Ramos (cell line): ENCODE results near the gene KLHL11.

Experiments
- in situ Hi-C: fragments of 300-500 bp; cut with MboI; formaldehyde crosslinking; loops from one replicate; pipeline ENCODE4 v1.14.3; 2022; ENCODE audit warnings: low sequenced_read_pairs; ENCODE audit not compliant: unreplicated experiment

KLHL11 gene

DNA sequence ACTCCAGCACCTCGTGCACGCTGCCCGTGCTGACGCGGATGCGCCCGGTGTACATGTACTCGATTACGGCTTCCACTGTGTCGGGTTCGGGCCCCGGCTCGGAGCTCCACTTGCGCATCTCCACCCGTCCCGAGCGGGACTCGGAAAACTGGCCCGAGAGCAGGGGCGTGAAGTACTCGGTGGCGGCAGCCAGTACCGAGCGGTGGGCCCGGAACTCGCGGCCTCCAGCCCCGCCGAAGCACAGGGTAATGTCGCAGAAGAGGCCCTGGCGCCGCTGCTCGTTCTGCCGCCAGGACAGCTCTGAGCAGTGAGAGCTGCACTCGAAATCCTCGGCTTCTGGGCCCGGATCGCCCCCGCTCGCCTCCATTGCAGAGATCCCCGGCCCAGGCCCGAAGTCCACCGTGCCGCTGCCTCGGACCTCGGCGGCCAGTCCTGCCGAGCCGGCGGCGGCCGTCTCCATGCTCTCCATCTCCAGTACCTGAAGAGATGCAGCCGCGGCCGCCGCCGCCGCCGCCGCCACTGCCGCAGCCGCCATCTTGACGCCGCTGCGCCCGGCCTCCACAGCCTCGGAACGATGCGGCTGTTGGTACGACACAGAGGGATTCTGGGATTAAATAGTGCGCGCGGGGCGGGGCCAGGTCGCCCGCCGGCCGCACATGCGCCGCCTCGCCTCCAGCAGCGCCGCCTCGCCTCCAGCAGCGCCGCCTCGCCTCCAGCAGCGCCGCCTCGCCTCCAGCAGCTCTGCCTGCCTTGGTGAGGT, at the start of gene KLHL11:
Gene KLHL11 (minus strand): TSS at position 588 of the 760 bp plus-strand sequence. CDS start 53 bp downstream, at position 535.
- in situ Hi-C loops = no loop called here

DNA sequence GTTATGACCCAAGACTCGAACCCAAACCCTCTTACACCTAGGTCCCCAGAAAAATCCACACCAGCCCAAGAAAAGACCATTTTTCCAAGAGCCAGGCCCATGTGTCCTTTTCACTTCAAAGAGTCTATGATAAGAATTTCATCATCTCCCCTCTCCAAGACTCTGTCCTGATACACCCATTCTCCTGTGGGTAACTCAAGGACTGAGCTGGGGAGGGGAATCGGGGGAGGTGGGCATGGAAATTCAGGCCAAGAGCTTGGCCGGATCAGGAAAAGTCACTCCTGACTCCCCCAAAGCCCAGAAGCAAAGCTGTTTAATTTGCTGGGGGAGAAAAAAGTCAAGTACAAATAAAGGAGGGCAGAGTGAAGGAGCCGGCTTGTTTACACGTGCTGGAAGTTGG, 49.8 kb upstream of the KLHL11 start:
- in situ Hi-C loops = no loop called here

- in situ Hi-C loops = no loop called here
Measured at GRCh38 chr17:41914358-41914766, 49.1 kb upstream of the KLHL11 start.

- in situ Hi-C loops = no loop called here
Measured at GRCh38 chr17:41913798-41914197, 48.6 kb upstream of the KLHL11 start.

DNA sequence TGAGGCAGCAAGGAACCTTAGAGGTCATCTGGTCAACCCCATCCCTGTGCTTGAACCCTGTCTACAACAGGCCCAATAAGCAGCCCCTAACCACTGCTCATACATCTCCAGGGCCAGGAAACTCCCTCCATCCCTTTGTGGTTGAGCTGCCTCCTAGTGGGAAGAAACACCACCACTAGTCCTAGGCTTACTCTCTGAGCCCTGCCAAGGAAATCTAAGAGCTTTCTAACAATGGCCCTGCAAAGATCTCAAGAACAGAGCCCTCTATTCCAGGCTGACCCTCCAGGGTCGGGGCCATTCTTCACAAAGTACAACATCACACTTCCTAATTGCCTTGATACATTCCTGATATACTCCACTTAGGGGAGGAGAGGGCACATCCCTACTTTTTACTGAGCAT, 47.7 kb upstream of the KLHL11 start:
- in situ Hi-C loops = no loop called here

DNA sequence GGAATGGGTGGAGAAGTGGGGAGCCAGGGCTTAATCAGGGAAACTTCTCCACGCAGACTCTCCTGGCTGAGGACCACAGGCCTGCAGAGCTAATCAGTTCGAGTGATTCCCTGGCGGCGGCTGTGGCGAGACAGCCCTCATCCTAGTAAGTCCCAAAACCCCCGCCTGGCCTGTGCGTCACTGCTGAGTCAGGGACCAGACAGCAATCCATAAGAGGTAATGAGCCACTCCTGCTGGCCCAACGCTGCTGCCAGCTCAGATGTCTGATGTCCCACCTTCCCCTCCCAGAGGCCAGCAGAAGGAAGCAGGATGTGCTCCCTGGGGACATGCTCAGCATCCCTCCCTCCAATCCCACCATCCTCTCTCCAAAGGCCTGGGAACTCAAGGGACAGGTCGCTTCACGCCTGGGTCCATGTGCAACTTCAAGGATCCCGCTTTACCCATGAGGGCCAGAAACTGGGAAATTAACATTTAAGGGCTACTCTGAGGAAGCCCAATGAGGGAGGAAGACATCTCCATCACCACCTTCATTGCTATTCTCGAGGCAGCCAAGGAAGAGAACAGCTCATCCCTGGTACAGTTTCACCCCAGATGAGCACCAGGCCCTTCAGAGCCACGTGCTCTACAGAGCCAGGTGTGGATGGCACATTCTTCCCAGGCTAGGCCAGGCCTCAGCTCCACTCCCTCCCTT, 45.6 kb upstream of the KLHL11 start:
- in situ Hi-C loops = no loop called here

DNA sequence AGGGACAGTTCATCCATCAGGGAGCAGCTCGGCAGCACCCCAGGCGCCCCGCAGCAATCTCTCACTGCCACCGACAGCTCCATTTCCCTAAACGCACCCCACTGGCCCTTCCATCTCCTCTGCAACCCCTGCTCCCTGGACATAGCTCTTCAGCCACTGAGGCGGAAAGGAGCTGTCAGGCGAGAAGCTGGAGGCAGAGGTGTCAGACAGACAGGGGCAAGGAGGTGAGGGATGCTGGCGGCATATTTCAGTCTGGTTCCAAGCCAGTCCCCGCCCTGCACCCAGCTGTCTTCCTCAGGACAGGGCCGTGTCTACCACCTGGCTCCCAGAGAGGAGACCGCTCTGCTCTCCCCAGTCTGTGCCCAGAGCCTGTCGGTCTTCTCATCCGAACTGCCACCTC, 43.9 kb upstream of the KLHL11 start:
- in situ Hi-C loops = no loop called here

GRCh38 chr17:41907633-41908539, 42.7 kb upstream of the KLHL11 start:
- in situ Hi-C loops = no loop called here

DNA sequence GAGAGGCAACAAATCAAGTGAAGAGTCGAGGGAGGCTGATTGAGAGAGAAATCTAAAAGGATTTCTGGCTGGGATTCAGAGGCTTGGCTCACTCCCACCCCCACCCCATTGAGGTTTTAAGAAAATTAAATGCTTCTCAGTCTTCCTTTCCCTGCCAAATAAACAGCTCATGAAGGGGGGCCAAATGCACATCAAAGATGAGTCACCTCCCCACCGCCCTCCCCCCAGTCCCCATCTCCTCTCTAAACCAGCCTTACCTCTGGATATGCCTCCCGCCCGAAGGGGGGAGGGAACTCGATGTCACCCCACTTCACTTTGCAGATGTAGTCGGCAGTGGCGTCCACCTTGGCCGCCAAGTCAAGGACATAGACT, 41.9 kb upstream of the KLHL11 start:
- in situ Hi-C loops = no loop called here

DNA sequence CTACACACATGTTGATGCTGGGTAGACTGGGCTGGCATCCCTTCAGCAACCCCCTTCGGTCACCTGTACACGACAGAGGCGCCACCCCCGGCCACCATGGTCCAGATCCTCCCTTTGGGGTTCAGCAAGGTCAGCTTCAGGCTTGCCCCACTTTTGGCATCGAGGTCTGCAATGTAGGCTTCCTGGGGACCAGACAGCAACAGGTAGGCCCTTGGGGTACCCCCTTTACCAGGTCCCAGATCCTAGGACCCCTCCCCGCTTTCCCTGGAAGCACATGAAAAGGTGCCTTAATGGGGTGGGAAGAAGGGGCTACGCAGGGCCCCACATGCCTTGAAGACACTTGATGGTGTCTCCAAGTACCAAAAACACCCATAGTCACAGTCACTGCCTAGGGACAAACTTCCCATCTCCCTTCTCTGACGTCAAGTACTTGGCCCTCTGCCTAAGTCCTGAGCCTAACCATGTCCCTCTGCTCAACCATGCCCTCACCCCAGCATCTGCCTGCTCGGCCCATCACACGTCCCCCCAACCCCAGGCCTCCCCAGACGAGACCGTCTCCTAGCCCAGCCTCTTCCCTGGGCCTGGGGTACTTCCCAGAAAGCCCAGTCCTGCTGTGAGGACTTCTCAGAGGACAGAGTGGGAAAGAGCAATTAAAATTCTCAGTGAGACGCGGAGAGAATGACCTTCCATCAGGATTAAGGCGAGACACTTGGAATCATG, 41.4 kb upstream of the KLHL11 start:
- in situ Hi-C loops = no loop called here

GRCh38 chr17:41905172-41905571, 39.9 kb upstream of the KLHL11 start:
- in situ Hi-C loops = no loop called here

- in situ Hi-C loops = no loop called here
Measured at GRCh38 chr17:41904242-41904841, 39.1 kb upstream of the KLHL11 start.

DNA sequence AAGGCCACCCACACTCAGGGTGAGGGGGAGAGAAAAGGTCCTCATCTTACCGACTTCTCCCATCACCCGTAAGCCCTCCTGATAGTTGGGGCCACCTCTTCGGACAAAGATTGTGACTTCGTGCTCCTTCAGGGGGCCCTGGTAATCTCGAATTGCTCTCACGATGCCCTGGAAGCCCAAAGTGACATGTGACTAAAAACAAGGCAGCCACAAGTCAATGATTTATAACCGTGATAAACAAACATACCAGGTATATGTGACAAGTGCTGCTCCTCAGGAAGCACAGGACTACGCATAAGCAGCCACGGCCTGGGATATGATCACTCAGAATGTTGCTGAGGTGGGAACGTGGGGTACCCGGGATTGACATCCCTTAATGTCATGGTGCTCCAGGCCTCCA, 36.4 kb upstream of the KLHL11 start:
- in situ Hi-C loops = no loop called here

- in situ Hi-C loops = no loop called here
Measured at GRCh38 chr17:41896726-41897125, 31.5 kb upstream of the KLHL11 start.

- in situ Hi-C loops = no loop called here
Measured at GRCh38 chr17:41895617-41896016, 30.4 kb upstream of the KLHL11 start.

DNA sequence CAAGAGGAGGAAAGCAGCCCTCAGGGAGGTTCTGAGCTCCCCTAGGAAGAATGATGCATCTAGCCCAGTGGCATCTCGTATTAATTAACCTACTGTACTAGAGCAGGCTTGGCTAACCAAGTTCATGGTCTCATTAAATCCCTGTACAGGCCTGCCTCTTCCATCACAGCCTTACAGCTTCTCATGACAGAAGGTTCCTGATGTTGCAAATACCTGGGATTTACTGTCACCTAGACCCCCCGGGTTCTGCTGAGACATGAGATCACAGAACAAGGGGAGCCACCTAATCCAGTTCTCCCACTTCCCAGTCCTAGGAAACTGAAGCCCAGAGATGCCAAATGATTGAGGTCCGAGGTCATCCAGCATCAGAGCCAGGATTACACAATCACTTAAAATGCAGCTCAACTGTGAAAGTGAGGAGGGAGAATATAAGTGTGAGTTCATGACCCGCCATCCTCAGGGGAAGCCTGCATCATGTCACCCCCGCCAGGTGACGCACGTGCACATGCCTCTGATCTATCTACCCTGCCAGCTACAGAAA, 29.6 kb upstream of the KLHL11 start:
- in situ Hi-C loops = no loop called here

GRCh38 chr17:41893384-41893783, 28.2 kb upstream of the KLHL11 start:
- in situ Hi-C loops = no loop called here

GRCh38 chr17:41892021-41892376, 26.8 kb upstream of the KLHL11 start:
- in situ Hi-C loops = no loop called here

GRCh38 chr17:41891135-41892020, 26.2 kb upstream of the KLHL11 start:
- in situ Hi-C loops = no loop called here
